Lower leg skin (tissue), 4 donors: ENCODE measurements around the gene HMGCS2. TPM values are rescaled to one million over a fixed set of nuclear protein-coding genes. Genes with fewer than 3 reads are reported as not detected.

Experiments used
- DNase-seq, 2 donors: peaks; one replicate each; pipeline ENCODE4 v3.0.0-alpha.2; 2019; ENCODE audit warnings: low spot score in 2 of 2
- H3K4me3 ChIP-seq: fragments of 200-600 bp; sonication (generic); 2 replicates; pipeline ENCODE4 v1.5.1; 2017; ENCODE audit warnings: mild to moderate bottlenecking, low read depth; ENCODE audit not compliant: poor library complexity, severe bottlenecking
- CTCF ChIP-seq, 3 donors: fragments of 450-650 bp; IDR thresholded peaks; one replicate each; pipeline ENCODE4 v1.5.1; 2016; ENCODE audit warnings: antibody characterized with exemption in 3 of 3, mild to moderate bottlenecking in 3 of 3, moderate library complexity in 2 of 3
- POLR2A ChIP-seq, 2 donors: fragments of 450-650 bp; IDR thresholded peaks; one replicate each; pipeline ENCODE4 v1.6.1; 2016 to 2017; ENCODE audit warnings: antibody characterized with exemption in 2 of 2, mild to moderate bottlenecking in 1 of 2, moderate library complexity in 1 of 2
- WGBS, 2 donors: methylation state at CpG; one replicate each; pipeline ENCODE4 v1.1.5; 2018; 5-methylcytosine and 5-hydroxymethylcytosine counted together
- intact Hi-C: fragments of 100-400 bp; cut with DNase I; formaldehyde crosslinking; loops from one replicate; pipeline ENCODE4 v1.15.0; 2023; ENCODE audit warnings: low total_unique reads
- total RNA-seq, 4 donors: library from RNA; depleted of rRNA; stranded (reverse); fragments of >200 nt; gene quantifications; one replicate each; pipeline ENCODE4 v1.1.0, GENCODE V29; 2016

The HMGCS2 gene
- total RNA-seq, 4 donors from 2014 or later, result 23.9 to 400 (median 93.4) TPM

- no peak overlapping the region for H3K4me3 ChIP-seq
- no peak for TF ChIP-seq CTCF (IDR thresholded peaks at IDR 0.05)
- TF ChIP-seq POLR2A (IDR thresholded peaks at IDR 0.05), result no peak
- WGBS, 2 donors, result 40 to 44% methylated on average over 2 of the region's 2 CpGs
- no peak for DNase-seq
- intact Hi-C loops, result no loop called here
Observed at GRCh38 chr1:119700326-119700725, 68.4 kb downstream of the HMGCS2 start.

Other genes starting within 250 kb of the HMGCS2 start
- gene ZNF697, start 120.6 kb downstream of the HMGCS2 start, total RNA-seq, result 1 to 10 TPM; 2.3 to 5.4 (median 3.6) TPM
- gene PHGDH, start 57.0 kb downstream of the HMGCS2 start, total RNA-seq, result 10 to 100 TPM; 55.1 to 94.2 (median 73.5) TPM
- gene REG4, start 42.6 kb upstream of the HMGCS2 start, total RNA-seq, result not detected
- not detected for gene ADAM30, start 127.6 kb upstream of the HMGCS2 start, total RNA-seq